HepG2 (cell line): ENCODE results near the gene HIPK3. TPM values are rescaled to one million over a fixed set of nuclear protein-coding genes. Genes with fewer than 3 reads are reported as not detected.

Source experiments
- ELF1 ChIP-seq: sonication (generic); formaldehyde crosslinking; IDR thresholded peaks from 2 replicates; pipeline ENCODE4 v1.4.0; 2020; ENCODE audit warnings: missing genetic modification reagents
- KDM2A ChIP-seq: sonication (generic); formaldehyde crosslinking; IDR thresholded peaks from 2 replicates; pipeline ENCODE4 v1.4.0; 2020; ENCODE audit warnings: low read depth, missing genetic modification reagents, borderline replicate concordance
- MZF1 ChIP-seq: sonication (generic); formaldehyde crosslinking; IDR thresholded peaks from 2 replicates; pipeline ENCODE4 v1.8.1; 2023; ENCODE audit warnings: mild to moderate bottlenecking, missing genetic modification reagents, borderline replicate concordance
- POLR2AphosphoS5 ChIP-seq: IDR thresholded peaks from 2 replicates; pipeline ENCODE4 v1.6.1; 2012; ENCODE audit warnings: low read depth, low read length
- REST ChIP-seq, 2 experiments: IDR thresholded peaks; 2 replicates each; pipeline ENCODE4 v1.6.1; 2011 to 2012; ENCODE audit warnings: low read length in 2 of 2, borderline replicate concordance in 1 of 2, low read depth in 1 of 2, mild to moderate bottlenecking in 1 of 2, moderate library complexity in 1 of 2
- TFE3 ChIP-seq: IDR thresholded peaks from 2 replicates; pipeline ENCODE4 v1.6.1; 2016
- ZNF550 ChIP-seq: sonication (generic); formaldehyde crosslinking; IDR thresholded peaks from 2 replicates; pipeline ENCODE4 v1.4.0; 2020; ENCODE audit warnings: mild to moderate bottlenecking, missing genetic modification reagents, borderline replicate concordance
- polyA plus RNA-seq, 8 experiments: library from polyadenylated mRNA; depleted of rRNA in 3 of 8; stranded (reverse) in 7 of 8; unstranded in 1 of 8; fragments of >200 nt; fragmentation: Illumina TruSeq in 4 of 8; extraction: Trizol in 4 of 8; gene quantifications; 2 replicates each; pipeline versions ENCODE4 v1.2.1 to v1.2.3, GENCODE V29; 2011 to 2016; ENCODE audit warnings: low read depth in 4 of 8, missing spikeins in 1 of 8, mixed read lengths in 1 of 8; ENCODE audit not compliant: insufficient read depth in 1 of 8
- total RNA-seq, 5 experiments: library from RNA; depleted of rRNA; stranded (reverse); fragments of >200 nt; fragmentation: Illumina TruSeq; extraction: Trizol; gene quantifications; 2 replicates each; pipeline ENCODE4 v1.2.3, GENCODE V29; 2016; ENCODE audit warnings: low read depth in 1 of 5

The HIPK3 gene
- total and polyA plus RNA-seq, 2 of the 13 experiments (the other 11 are each of a cell fraction or from before 2014, with no cell fraction given), result 20.5 to 44.3 TPM

GRCh38 chr11:33256813-33257159 is 395 bp upstream of the HIPK3 start (continued):
- TF ChIP-seq TFE3 (CRISPR knock-in tag) (no peak), REST (IDR thresholded peaks at IDR 0.05; ENCODE audit: borderline replicate concordance in 1 of 2, low read depth in 1 of 2, low read length in 2 of 2) (no peak), KDM2A (CRISPR knock-in tag) (0 out of 2 replicates have a peak, but pooled peaks have one; percentile 41), ZNF550 (CRISPR knock-in tag) (no peak), ELF1 (CRISPR knock-in tag) (peak; percentile 38; the same call in 1 of the 2 replicates), MZF1 (CRISPR knock-in tag) (no peak), POLR2AphosphoS5 (0 out of 2 replicates have a peak, but pooled peaks have one; percentile 22)
